Measurements from ENCODE around the gene ATAD1.

The ATAD1 gene

GRCh38 chr10:87729940-87730339, 88.1 kb downstream of the ATAD1 start:
- H3K36me3 ChIP-seq (ENCODE audit: insufficient read depth, low read length) = no peaks in the 10 kb centered on the region
- no peaks in the 10 kb centered on the region for H3K4me1 ChIP-seq (ENCODE audit: insufficient read depth, low read length, severe bottlenecking)
- H3K4me2 ChIP-seq (ENCODE audit: low read length) = no peak overlapping the region
- 0 out of 2 replicates have a peak, but pooled peaks cover 5% of the 10 kb centered on the region for H3K27me3 ChIP-seq (ENCODE audit: insufficient read depth, low read length)
- no peaks in the 10 kb centered on the region for H3K79me2 ChIP-seq (ENCODE audit: insufficient read depth, low read length)
- no peak for TF ChIP-seq EZH2 (IDR thresholded peaks at IDR 0.05; ENCODE audit: borderline replicate concordance, low read length)
- TF ChIP-seq, protein P1, sequence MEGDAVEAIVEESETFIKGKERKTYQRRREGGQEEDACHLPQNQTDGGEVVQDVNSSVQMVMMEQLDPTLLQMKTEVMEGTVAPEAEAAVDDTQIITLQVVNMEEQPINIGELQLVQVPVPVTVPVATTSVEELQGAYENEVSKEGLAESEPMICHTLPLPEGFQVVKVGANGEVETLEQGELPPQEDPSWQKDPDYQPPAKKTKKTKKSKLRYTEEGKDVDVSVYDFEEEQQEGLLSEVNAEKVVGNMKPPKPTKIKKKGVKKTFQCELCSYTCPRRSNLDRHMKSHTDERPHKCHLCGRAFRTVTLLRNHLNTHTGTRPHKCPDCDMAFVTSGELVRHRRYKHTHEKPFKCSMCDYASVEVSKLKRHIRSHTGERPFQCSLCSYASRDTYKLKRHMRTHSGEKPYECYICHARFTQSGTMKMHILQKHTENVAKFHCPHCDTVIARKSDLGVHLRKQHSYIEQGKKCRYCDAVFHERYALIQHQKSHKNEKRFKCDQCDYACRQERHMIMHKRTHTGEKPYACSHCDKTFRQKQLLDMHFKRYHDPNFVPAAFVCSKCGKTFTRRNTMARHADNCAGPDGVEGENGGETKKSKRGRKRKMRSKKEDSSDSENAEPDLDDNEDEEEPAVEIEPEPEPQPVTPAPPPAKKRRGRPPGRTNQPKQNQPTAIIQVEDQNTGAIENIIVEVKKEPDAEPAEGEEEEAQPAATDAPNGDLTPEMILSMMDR (IDR thresholded peaks at IDR 0.05; ENCODE audit: low read length) = no peak
- no peaks in the 10 kb centered on the region for H3K9me2 ChIP-seq (ENCODE audit: low read depth, low read length)
- no peak overlapping the region for H3K27ac ChIP-seq (ENCODE audit: low read depth, low read length, poor library complexity, severe bottlenecking)
- H2AFZ ChIP-seq (ENCODE audit: low read length) = no peak overlapping the region
- H3K9ac ChIP-seq (ENCODE audit: low read length) = no peak overlapping the region
- no peaks in the 10 kb centered on the region for H3F3A ChIP-seq (ENCODE audit: insufficient read depth, low read length)
- H3K9me3 ChIP-seq (ENCODE audit: low read length) = no peaks in the 10 kb centered on the region
- H4K20me1 ChIP-seq (ENCODE audit: insufficient read depth, low read length) = no peaks in the 10 kb centered on the region
- H3K4me3 ChIP-seq (ENCODE audit: low read depth, low read length, poor library complexity, severe bottlenecking) = no peak overlapping the region

DNA sequence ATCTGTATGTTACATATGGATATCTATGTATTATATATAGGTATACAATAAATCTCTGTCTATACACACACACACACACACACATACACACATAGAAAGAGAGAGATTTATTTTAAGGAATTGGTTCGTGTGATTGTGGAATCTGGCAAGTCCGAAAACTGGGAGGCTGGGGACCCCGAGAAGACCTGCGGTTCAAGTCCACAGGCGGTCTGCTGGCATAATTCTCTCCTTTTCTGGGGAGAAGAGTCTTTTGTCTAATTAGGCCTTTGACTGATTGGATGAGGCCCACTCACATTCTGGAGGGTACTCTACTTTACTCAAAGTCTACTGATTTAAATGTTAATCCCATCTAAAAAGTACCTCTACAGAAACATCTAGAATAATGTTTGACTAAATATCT, 93.2 kb downstream of the ATAD1 start:
- Histone ChIP-seq H2AFZ (ENCODE audit: low read length) (no peak overlapping the region), H3K27ac (ENCODE audit: low read depth, low read length, poor library complexity, severe bottlenecking) (no peak overlapping the region), H3K4me2 (ENCODE audit: low read length) (no peak overlapping the region), H3K9me3 (ENCODE audit: low read length) (no peaks in the 10 kb centered on the region), H4K20me1 (ENCODE audit: insufficient read depth, low read length) (no peaks in the 10 kb centered on the region), H3K4me3 (ENCODE audit: low read depth, low read length, poor library complexity, severe bottlenecking) (no peak overlapping the region), H3K36me3 (ENCODE audit: insufficient read depth, low read length) (no peaks in the 10 kb centered on the region), H3K4me1 (ENCODE audit: insufficient read depth, low read length, severe bottlenecking) (no peaks in the 10 kb centered on the region), H3K27me3 (ENCODE audit: insufficient read depth, low read length) (0 out of 2 replicates have a peak, but pooled peaks cover 5% of the 10 kb centered on the region), H3K79me2 (ENCODE audit: insufficient read depth, low read length) (no peaks in the 10 kb centered on the region), H3K9me2 (ENCODE audit: low read depth, low read length) (no peaks in the 10 kb centered on the region), H3F3A (ENCODE audit: insufficient read depth, low read length) (no peaks in the 10 kb centered on the region), H3K9ac (ENCODE audit: low read length) (no peak overlapping the region)
- no peak for TF ChIP-seq EZH2 (IDR thresholded peaks at IDR 0.05; ENCODE audit: borderline replicate concordance, low read length)
- TF ChIP-seq, protein P1 (IDR thresholded peaks at IDR 0.05; ENCODE audit: low read length) = no peak

DNA sequence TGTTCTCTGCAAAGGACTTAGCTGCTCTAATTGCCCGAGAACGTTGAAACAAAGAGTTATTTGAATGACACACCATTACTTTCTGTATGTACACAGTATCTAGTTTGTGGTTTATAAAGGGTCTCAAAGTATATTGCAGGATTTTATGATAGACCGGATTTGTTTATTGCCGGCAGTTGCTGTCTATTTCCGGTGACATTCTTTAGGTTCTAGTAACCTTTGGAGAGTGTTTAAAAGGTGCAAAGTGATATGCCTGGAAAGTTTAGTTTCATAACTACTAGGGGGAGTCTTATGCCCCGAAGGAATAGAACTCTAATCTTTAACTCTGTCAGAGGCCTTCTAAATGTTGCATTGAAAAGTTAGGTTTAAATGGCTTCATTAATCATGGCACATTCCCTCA, 94.5 kb downstream of the ATAD1 start:
- Histone ChIP-seq H3F3A (ENCODE audit: insufficient read depth, low read length) (no peaks in the 10 kb centered on the region), H3K4me2 (ENCODE audit: low read length) (no peak overlapping the region), H3K4me3 (ENCODE audit: low read depth, low read length, poor library complexity, severe bottlenecking) (no peak overlapping the region), H3K4me1 (ENCODE audit: insufficient read depth, low read length, severe bottlenecking) (no peaks in the 10 kb centered on the region), H4K20me1 (ENCODE audit: insufficient read depth, low read length) (no peaks in the 10 kb centered on the region), H3K9me2 (ENCODE audit: low read depth, low read length) (no peaks in the 10 kb centered on the region), H3K9ac (ENCODE audit: low read length) (no peak overlapping the region), H3K27me3 (ENCODE audit: insufficient read depth, low read length) (0 out of 2 replicates have a peak, but pooled peaks cover 5% of the 10 kb centered on the region), H3K9me3 (ENCODE audit: low read length) (no peaks in the 10 kb centered on the region), H2AFZ (ENCODE audit: low read length) (no peak overlapping the region), H3K27ac (ENCODE audit: low read depth, low read length, poor library complexity, severe bottlenecking) (no peak overlapping the region), H3K36me3 (ENCODE audit: insufficient read depth, low read length) (no peaks in the 10 kb centered on the region), H3K79me2 (ENCODE audit: insufficient read depth, low read length) (no peaks in the 10 kb centered on the region)
- TF ChIP-seq, protein P1 (IDR thresholded peaks at IDR 0.05; ENCODE audit: low read length) = no peak
- TF ChIP-seq EZH2 (IDR thresholded peaks at IDR 0.05; ENCODE audit: borderline replicate concordance, low read length) = no peak

All from OCI-LY1 (cell line).